ENCODE results near the gene UST. TPM values are rescaled to one million over a fixed set of nuclear protein-coding genes. Genes with fewer than 3 reads are reported as not detected.

UST gene
- total and polyA plus RNA-seq, 4 donors = 0.24 to 2.7 (median 0.87) TPM

- no peak overlapping the region for H3K27ac ChIP-seq (ENCODE audit: low read depth in 1 of 2, low read length in 2 of 2)
- WGBS = 96% methylated on average over 2 of the region's 2 CpGs
Measured at GRCh38 chr6:148793721-148794120, 46.9 kb downstream of the UST start.

GRCh38 chr6:148794797-148795196, 48.0 kb downstream of the UST start:
- H3K9me3 ChIP-seq (ENCODE audit: control insufficient read depth in 4 of 4, low read length in 3 of 4) = peaks cover 0 to 8% (median 2%) of the 10 kb centered on the region in 4 donors
- H3K27ac ChIP-seq (ENCODE audit: low read depth in 1 of 2, low read length in 2 of 2) = no peak overlapping the region
- DNase-seq (ENCODE audit: low spot score) = no peak
- no peak overlapping the region for H3K9ac ChIP-seq (ENCODE audit: low read depth in 1 of 2, low read length in 2 of 2)
- H3K4me3 ChIP-seq (ENCODE audit: low read depth in 1 of 3, low read length in 3 of 3) = no peak overlapping the region
- H3K36me3 ChIP-seq (ENCODE audit: control insufficient read depth in 4 of 4, insufficient read depth in 3 of 4, low read depth in 1 of 4, low read length in 3 of 4) = no peaks in the 10 kb centered on the region
- no peaks in the 10 kb centered on the region for H3K4me1 ChIP-seq (ENCODE audit: control insufficient read depth in 4 of 4, insufficient read depth in 4 of 4, low read length in 3 of 4)
- 90% methylated on average over 4 of the region's 4 CpGs for WGBS
- H3K27me3 ChIP-seq (ENCODE audit: control insufficient read depth in 4 of 4, insufficient read depth in 4 of 4, low read length in 3 of 4) = peaks cover 0 to 3% (median 0%) of the 10 kb centered on the region in 4 donors
- TF ChIP-seq GABPA (IDR thresholded peaks at IDR 0.05 in 1 of 2, conservative IDR thresholded peaks at IDR 0.05 in 1 of 2) = no peak
- no peak for TF ChIP-seq NR2F2 (IDR thresholded peaks at IDR 0.05)
- no peak for TF ChIP-seq ATF3 (IDR thresholded peaks at IDR 0.05)
- no peak for TF ChIP-seq MAX (IDR thresholded peaks at IDR 0.05)
- TF ChIP-seq REST (IDR thresholded peaks at IDR 0.05) = no peak
- TF ChIP-seq SP1 (IDR thresholded peaks at IDR 0.05) = no peak
- TF ChIP-seq FOXA2 (IDR thresholded peaks at IDR 0.05) = no peak
- no peak for TF ChIP-seq JUND (IDR thresholded peaks at IDR 0.05)
- no peak for TF ChIP-seq TAF1 (conservative IDR thresholded peaks at IDR 0.05)
- no peak for TF ChIP-seq HNF4A (conservative IDR thresholded peaks at IDR 0.05)
- TF ChIP-seq HNF4G (IDR thresholded peaks at IDR 0.05) = no peak
- TF ChIP-seq RXRA (IDR thresholded peaks at IDR 0.05) = no peak
- no peak for TF ChIP-seq RAD21 (IDR thresholded peaks at IDR 0.05)
- TF ChIP-seq FOXA1 (IDR thresholded peaks at IDR 0.05) = no peak
- no peak for TF ChIP-seq ZBTB33 (IDR thresholded peaks at IDR 0.05)
- no peak for TF ChIP-seq CTCF (IDR thresholded peaks at IDR 0.05; ENCODE audit: low read depth, low read length, missing input control)

More at GRCh38 chr6:148793721-148794120, 46.9 kb downstream of the UST start:
- peaks cover 0 to 3% (median 0%) of the 10 kb centered on the region in 4 donors for H3K27me3 ChIP-seq (ENCODE audit: control insufficient read depth in 4 of 4, insufficient read depth in 4 of 4, low read length in 3 of 4)
- no peaks in the 10 kb centered on the region for H3K36me3 ChIP-seq (ENCODE audit: control insufficient read depth in 4 of 4, insufficient read depth in 3 of 4, low read depth in 1 of 4, low read length in 3 of 4)
- peaks cover 0 to 8% (median 2%) of the 10 kb centered on the region in 4 donors for H3K9me3 ChIP-seq (ENCODE audit: control insufficient read depth in 4 of 4, low read length in 3 of 4)
- TF ChIP-seq EGR1 (IDR thresholded peaks at IDR 0.05; ENCODE audit: low read depth in 2 of 2) = no peak
- no peak for TF ChIP-seq RAD21 (IDR thresholded peaks at IDR 0.05)
- TF ChIP-seq SP1 (IDR thresholded peaks at IDR 0.05) = no peak
- no peak for TF ChIP-seq HNF4G (IDR thresholded peaks at IDR 0.05)
- no peak for TF ChIP-seq RXRA (IDR thresholded peaks at IDR 0.05)
- TF ChIP-seq JUND (IDR thresholded peaks at IDR 0.05) = no peak
- no peak for TF ChIP-seq FOXA1 (IDR thresholded peaks at IDR 0.05)
- no peak for TF ChIP-seq REST (IDR thresholded peaks at IDR 0.05)
- TF ChIP-seq YY1 (IDR thresholded peaks at IDR 0.05) = no peak
- no peak overlapping the region for H3K4me3 ChIP-seq (ENCODE audit: low read depth in 1 of 3, low read length in 3 of 3)
- no peak for DNase-seq (ENCODE audit: low spot score)
- no peaks in the 10 kb centered on the region for H3K4me1 ChIP-seq (ENCODE audit: control insufficient read depth in 4 of 4, insufficient read depth in 4 of 4, low read length in 3 of 4)
- no peak overlapping the region for H3K9ac ChIP-seq (ENCODE audit: low read depth in 1 of 2, low read length in 2 of 2)
